ENCODE results near the gene RNF157.

GRCh38 chr17:76163919-76164318 is 76.4 kb downstream of the RNF157 start:
- TF ChIP-seq POLR2A (IDR thresholded peaks at IDR 0.05; ENCODE audit: low read length) (no peak), GATA1 (IDR thresholded peaks at IDR 0.05; ENCODE audit: low read depth, low read length) (no peak)
